ENCODE data around the gene KCNA5. TPM values are rescaled to one million over a fixed set of nuclear protein-coding genes. Genes with fewer than 3 reads are reported as not detected.

KCNA5 gene
- total and polyA plus RNA-seq, 2 of the 13 experiments (the other 11 are each of a cell fraction or from before 2014, with no cell fraction given) = not detected

DNA sequence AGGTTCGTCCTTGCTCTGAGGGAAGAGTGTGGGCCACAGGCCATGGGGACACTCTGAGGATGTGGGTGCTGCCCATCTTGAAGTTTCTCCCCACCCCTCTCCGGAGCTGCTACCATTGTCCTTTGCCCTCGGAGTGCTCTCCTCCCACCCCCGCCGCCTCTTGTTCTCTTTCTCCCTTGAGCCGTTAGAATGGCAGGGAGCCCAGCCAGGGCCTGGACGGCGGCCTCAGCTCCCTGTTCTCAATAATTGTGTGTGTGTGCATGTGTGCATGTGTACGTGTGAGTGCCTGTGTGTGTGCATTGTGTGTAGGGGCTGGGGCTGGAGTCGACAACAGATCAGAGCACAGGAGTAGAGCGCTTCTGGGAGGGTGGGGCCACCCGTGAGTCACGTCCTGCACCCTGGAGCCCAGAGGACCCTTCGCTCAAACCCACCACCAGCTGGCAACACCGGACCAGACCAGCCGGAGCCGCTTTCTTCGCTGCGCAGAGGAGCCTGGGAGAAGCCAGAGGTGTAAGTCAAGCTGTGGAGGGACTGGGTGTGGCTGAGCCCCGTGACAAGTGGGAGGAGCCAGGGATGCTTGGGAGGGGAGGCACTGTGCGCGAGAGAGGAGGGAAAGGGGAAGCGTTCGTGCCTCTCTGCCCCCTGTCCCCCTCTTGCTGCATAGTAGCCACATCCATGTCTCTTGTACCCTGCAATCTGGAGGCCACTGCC lies 25.9 kb upstream of the KCNA5 start (continued):
- TF ChIP-seq, protein P1, sequence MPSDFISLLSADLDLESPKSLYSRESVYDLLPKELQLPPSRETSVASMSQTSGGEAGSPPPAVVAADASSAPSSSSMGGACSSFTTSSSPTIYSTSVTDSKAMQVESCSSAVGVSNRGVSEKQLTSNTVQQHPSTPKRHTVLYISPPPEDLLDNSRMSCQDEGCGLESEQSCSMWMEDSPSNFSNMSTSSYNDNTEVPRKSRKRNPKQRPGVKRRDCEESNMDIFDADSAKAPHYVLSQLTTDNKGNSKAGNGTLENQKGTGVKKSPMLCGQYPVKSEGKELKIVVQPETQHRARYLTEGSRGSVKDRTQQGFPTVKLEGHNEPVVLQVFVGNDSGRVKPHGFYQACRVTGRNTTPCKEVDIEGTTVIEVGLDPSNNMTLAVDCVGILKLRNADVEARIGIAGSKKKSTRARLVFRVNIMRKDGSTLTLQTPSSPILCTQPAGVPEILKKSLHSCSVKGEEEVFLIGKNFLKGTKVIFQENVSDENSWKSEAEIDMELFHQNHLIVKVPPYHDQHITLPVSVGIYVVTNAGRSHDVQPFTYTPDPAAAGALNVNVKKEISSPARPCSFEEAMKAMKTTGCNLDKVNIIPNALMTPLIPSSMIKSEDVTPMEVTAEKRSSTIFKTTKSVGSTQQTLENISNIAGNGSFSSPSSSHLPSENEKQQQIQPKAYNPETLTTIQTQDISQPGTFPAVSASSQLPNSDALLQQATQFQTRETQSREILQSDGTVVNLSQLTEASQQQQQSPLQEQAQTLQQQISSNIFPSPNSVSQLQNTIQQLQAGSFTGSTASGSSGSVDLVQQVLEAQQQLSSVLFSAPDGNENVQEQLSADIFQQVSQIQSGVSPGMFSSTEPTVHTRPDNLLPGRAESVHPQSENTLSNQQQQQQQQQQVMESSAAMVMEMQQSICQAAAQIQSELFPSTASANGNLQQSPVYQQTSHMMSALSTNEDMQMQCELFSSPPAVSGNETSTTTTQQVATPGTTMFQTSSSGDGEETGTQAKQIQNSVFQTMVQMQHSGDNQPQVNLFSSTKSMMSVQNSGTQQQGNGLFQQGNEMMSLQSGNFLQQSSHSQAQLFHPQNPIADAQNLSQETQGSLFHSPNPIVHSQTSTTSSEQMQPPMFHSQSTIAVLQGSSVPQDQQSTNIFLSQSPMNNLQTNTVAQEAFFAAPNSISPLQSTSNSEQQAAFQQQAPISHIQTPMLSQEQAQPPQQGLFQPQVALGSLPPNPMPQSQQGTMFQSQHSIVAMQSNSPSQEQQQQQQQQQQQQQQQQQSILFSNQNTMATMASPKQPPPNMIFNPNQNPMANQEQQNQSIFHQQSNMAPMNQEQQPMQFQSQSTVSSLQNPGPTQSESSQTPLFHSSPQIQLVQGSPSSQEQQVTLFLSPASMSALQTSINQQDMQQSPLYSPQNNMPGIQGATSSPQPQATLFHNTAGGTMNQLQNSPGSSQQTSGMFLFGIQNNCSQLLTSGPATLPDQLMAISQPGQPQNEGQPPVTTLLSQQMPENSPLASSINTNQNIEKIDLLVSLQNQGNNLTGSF (CRISPR knock-in tag; IDR thresholded peaks at IDR 0.05) = no peak

DNA sequence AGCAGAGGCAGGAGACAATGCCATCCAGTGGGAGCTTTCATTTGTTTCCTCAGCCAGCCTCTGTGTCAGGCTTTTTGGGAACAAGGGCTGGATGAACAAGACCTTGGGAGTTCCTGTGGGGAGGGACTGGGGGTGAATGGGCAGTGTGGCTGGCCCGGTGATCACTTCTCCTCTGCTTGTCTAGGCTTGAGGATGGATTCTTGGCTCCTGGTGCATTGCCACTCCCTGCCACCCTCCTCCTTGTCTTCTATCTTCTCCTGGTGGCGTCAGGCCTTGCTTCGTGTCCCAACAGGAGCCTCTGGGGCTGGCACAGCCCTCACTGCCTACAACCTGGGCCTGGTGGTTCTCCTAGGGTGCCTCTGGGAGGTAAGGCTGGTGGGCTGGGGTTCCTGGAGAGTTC lies 25.0 kb upstream of the KCNA5 start:
- intact Hi-C loops (cut with micrococcal nuclease; ENCODE audit: unreplicated experiment) (no loop called here), in situ Hi-C loops (cut with HindIII; ENCODE audit: extremely low pct_ligation_motif_present, low pct_unique_long_range_greater_than_20kb) (no loop called here)
- ATAC-seq = no peak
- Histone ChIP-seq H3K4me1 (ENCODE audit: insufficient read depth, low read length) (no peaks in the 10 kb centered on the region), H3K27ac (ENCODE audit: extremely low read length, insufficient read depth, low read length) (no peak overlapping the region), H3K79me2 (ENCODE audit: insufficient read depth, low read length) (no peaks in the 10 kb centered on the region), H3K4me3 (replicated peaks in 1 of 3; ENCODE audit: insufficient read depth in 1 of 3, low read depth in 2 of 3, low read length in 3 of 3) (no peak overlapping the region), H3K27me3 (ENCODE audit: control insufficient read depth in 1 of 2, insufficient read depth in 2 of 2, low read length in 2 of 2) (peaks cover 3 to 23% of the 10 kb centered on the region in 2 experiments; a peak in 1 of 5 replicates), H3K9me3 (ENCODE audit: low read length) (no peaks in the 10 kb centered on the region), H3K9ac (ENCODE audit: insufficient read depth, low read depth, low read length) (no peak overlapping the region), H3K4me2 (ENCODE audit: low read depth, low read length) (no peak overlapping the region), H2AFZ (ENCODE audit: low read length) (no peak overlapping the region), H4K20me1 (ENCODE audit: insufficient read depth, low read length) (no peaks in the 10 kb centered on the region), H3K36me3 (replicated peaks in 1 of 2; ENCODE audit: control insufficient read depth in 1 of 2, insufficient read depth in 2 of 2, low read length in 2 of 2) (no peaks in the 10 kb centered on the region)
- CTCF ChIA-PET (ENCODE audit: low intra/inter-chr PET ratio, low total read pairs) = no interaction called here
- DNase-seq (ENCODE audit: low spot score) = no peak
- POLR2A ChIA-PET = no interaction called here
- FAIRE-seq = no peak
- 0% methylated on average over 1 of the region's 3 CpGs for whole genome bisulfite sequencing (ENCODE audit: low lambda C conversion rate)
- TF ChIP-seq, protein P2, sequence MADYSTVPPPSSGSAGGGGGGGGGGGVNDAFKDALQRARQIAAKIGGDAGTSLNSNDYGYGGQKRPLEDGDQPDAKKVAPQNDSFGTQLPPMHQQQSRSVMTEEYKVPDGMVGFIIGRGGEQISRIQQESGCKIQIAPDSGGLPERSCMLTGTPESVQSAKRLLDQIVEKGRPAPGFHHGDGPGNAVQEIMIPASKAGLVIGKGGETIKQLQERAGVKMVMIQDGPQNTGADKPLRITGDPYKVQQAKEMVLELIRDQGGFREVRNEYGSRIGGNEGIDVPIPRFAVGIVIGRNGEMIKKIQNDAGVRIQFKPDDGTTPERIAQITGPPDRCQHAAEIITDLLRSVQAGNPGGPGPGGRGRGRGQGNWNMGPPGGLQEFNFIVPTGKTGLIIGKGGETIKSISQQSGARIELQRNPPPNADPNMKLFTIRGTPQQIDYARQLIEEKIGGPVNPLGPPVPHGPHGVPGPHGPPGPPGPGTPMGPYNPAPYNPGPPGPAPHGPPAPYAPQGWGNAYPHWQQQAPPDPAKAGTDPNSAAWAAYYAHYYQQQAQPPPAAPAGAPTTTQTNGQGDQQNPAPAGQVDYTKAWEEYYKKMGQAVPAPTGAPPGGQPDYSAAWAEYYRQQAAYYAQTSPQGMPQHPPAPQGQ (CRISPR knock-in tag; IDR thresholded peaks at IDR 0.05; ENCODE audit: borderline replicate concordance) = no peak
- TF ChIP-seq, protein P3, sequence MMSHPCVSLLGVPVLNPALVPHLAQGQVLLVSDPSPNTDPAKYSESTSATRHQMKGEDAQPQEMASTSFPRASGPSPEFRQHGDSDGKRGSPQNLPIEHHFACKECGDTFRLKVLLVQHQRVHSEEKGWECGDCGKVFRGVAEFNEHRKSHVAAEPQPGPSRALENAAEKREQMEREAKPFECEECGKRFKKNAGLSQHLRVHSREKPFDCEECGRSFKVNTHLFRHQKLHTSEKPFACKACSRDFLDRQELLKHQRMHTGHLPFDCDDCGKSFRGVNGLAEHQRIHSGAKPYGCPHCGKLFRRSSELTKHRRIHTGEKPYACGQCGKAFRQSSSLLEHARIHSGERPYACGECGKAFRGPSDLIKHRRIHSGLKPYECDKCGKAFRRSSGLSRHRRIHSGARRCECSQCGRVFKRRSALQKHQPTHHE (CRISPR knock-in tag; IDR thresholded peaks at IDR 0.05; ENCODE audit: borderline replicate concordance) = no peak
- TF ChIP-seq TCF7L2 (IDR thresholded peaks at IDR 0.05; ENCODE audit: low read depth, low read length) = no peak
- TF ChIP-seq SOX6 (IDR thresholded peaks at IDR 0.05) = no peak
- no peak for TF ChIP-seq SOX6 (CRISPR knock-in tag; IDR thresholded peaks at IDR 0.05)
- no peak for TF ChIP-seq HMG20A (CRISPR knock-in tag; IDR thresholded peaks at IDR 0.05; ENCODE audit: borderline replicate concordance)
- BruUV-seq (replicated peaks) = no TSS peak

All from HepG2 (cell line).